Muscle of back (tissue), 11 donors: ENCODE measurements around the gene S100A3. TPM values are rescaled to one million over a fixed set of nuclear protein-coding genes. Genes with fewer than 3 reads are reported as not detected.

Source experiments
- DNase-seq, 3 donors: peaks; one replicate each; pipeline versions ENCODE4 v3.0.0 to v3.0.0-alpha.2; 2013
- polyA plus RNA-seq, 10 donors: library from polyadenylated mRNA; unstranded; fragments of 120-200 nt; gene quantifications; one replicate each; pipeline ENCODE4 v1.2.1, GENCODE V29; 2013; ENCODE audit not compliant: insufficient read length in 10 of 10

S100A3 gene
- polyA plus RNA-seq, 10 donors, result 0.35 to 1.2 (median 0.86) TPM; not detected in 2

GRCh38 chr1:153549741-153550397 is 811 bp upstream of the S100A3 start:
- no peak for DNase-seq

- DNase-seq, result no peak
Observed at GRCh38 chr1:153547560-153548551, 1.2 kb downstream of the S100A3 start.

- no peak for DNase-seq
Observed at GRCh38 chr1:153546796-153547559, 2.1 kb downstream of the S100A3 start.

GRCh38 chr1:153546371-153546770 is 2.7 kb downstream of the S100A3 start:
- DNase-seq, result no peak

- DNase-seq, result peak; percentile 92 to 97 (median 95)
Observed at GRCh38 chr1:153545067-153546055, 3.7 kb downstream of the S100A3 start, which contains the start of gene S100A4. TSS of gene S100A4 (minus strand) at chr1:153545806. CDS start at chr1:153544794, 1,012 bp downstream.

GRCh38 chr1:153544453-153545066 is 4.5 kb downstream of the S100A3 start:
- DNase-seq, result no peak

GRCh38 chr1:153543736-153544135 is 5.3 kb downstream of the S100A3 start:
- DNase-seq, result no peak

- no peak for DNase-seq
Observed at GRCh38 chr1:153542956-153543711, 5.9 kb downstream of the S100A3 start.

- DNase-seq, result no peak
Observed at GRCh38 chr1:153541641-153542590, 7.1 kb downstream of the S100A3 start.

- DNase-seq, result no peak
Observed at GRCh38 chr1:153540394-153541361, 8.4 kb downstream of the S100A3 start, which contains the start of gene S100A5. TSS of gene S100A5 (minus strand) at chr1:153540934. CDS start at chr1:153540191, 743 bp downstream.

GRCh38 chr1:153539395-153540093 is 9.5 kb downstream of the S100A3 start:
- DNase-seq, result no peak

GRCh38 chr1:153538315-153538821 is 10.7 kb downstream of the S100A3 start:
- no peak for DNase-seq

- DNase-seq, result no peak
Observed at GRCh38 chr1:153537376-153537730, 11.7 kb downstream of the S100A3 start.

- no peak for DNase-seq
Observed at GRCh38 chr1:153536671-153537375, 12.2 kb downstream of the S100A3 start.

- peak; percentile 81 to 91 (median 82) for DNase-seq
Observed at GRCh38 chr1:153536012-153536670, 12.9 kb downstream of the S100A3 start.
